LNCaP clone FGC (cell line): ENCODE measurements around the gene ASXL1.
A peak's percentile ranks its signal among the peaks of the same experiment; 100 is the strongest.

Source experiments
- DNase-seq: peaks from one replicate; pipeline ENCODE4 v3.0.0-alpha.2; 2011; ENCODE audit warnings: low read depth
- H3K4me3 ChIP-seq: 2 replicates; pipeline ENCODE4 v1.5.1; 2011; ENCODE audit warnings: mild to moderate bottlenecking, low read depth, low read length, control low read depth
- CTCF ChIP-seq: IDR thresholded peaks from 2 replicates; pipeline ENCODE4 v1.5.1; 2012; ENCODE audit warnings: mild to moderate bottlenecking; ENCODE audit not compliant: control insufficient read depth, insufficient read depth; ENCODE audit errors: extremely low read depth

ASXL1 gene

GRCh38 chr20:32449057-32449889 lies 91.1 kb downstream of the ASXL1 start:
- no peak for TF ChIP-seq CTCF
- no peak for DNase-seq
- H3K4me3 ChIP-seq, result no peak overlapping the region

DNA sequence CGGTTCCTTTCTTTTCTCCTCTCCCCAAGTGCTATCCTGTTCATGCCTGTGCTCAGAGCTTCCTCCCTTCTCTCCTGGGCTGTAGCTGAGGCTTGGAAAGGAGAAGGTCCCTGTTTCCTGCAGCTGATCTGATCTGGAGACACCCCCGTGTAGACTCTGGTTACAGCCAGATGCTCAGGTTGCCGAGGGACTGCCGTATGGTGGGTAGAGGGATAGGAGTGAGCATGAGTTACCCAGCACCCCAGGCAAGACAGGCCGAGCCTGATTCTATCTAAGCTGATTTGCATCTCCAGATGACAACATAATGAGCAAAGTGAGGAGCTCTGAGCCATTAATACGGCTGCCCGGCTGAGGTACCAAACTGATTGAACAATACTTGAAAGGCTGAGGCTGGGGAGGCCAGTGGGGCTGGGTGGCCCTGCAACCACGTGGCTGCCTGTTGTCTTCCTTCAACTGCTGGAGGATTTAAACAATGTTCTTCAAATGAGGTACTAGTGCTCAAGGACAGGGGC lies 91.8 kb downstream of the ASXL1 start:
- no peak overlapping the region for H3K4me3 ChIP-seq
- no peak for DNase-seq
- TF ChIP-seq CTCF, result no peak

DNA sequence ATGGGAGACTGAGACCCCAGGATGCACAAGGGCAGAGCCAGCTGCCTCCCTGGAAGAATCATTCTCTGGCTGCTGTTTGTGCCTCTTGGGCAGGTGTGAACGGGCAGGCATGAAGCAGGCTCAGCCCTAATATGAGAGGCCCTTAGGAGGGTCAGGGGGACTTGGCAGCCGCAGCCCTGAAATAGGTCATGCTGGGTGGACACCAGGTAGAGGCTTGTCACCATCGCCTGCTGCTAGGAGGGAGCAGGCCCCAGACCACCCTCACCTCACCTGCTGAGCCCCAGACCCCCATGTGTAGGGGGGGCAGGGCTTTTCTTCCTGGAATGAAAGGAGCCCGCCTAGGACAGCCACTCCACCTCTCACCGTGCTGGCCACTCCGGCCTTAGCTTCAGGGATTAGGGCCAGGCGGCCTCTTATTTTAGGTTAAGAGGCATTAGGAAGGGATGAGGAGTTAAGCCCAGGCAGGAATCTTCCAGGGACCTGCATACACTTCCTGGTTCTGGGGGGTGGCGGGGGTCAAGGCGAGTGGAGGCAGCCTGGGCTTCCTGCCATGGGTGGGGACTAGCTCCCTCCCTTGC lies 92.4 kb downstream of the ASXL1 start:
- no peak overlapping the region for H3K4me3 ChIP-seq
- DNase-seq, result no peak
- no peak for TF ChIP-seq CTCF

- no peak overlapping the region for H3K4me3 ChIP-seq
- no peak for TF ChIP-seq CTCF
These were observed 93.2 kb downstream of the ASXL1 start for GRCh38 chr20:32451340-32451681.

GRCh38 chr20:32451682-32452461 lies 93.7 kb downstream of the ASXL1 start:
- H3K4me3 ChIP-seq, result no peak overlapping the region
- TF ChIP-seq CTCF, result 0 out of 2 replicates have a peak, but pooled peaks have one; percentile 10
- no peak for DNase-seq

More at GRCh38 chr20:32451340-32451681, 93.2 kb downstream of the ASXL1 start:
- DNase-seq, result no peak

DNA sequence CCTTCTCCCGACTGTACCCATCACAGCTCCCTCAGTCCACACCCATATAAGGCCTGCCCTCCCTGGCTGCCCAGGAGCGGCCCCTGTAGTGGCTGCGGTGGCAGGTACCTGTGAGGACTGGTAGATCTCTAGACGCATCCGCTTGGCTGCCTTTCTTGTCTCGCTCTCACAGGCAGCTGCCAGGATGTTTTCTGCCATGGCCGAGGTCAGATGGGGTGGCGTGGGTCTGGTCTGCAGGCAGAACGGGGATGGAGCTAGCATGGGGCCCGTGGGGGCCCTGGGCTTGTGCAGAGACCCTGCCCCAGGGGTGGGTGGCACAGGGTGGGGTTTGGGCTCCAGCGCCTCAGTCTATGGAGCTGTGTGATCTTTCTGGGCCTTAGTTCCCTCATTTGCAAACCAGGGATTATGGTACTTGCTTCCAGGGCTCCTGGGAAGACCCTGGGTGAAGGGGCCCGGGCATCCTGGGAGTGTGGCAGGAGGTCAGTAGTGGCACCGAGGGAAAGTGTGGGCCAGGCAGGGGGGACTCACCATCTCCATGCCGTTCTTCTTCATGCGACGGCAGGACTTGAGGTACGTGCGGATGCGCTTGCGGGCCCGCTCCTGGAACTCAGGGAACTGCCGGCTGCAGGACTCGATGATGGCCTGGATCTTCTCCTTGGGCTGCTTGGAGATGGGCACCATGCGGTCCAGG lies 94.8 kb downstream of the ASXL1 start:
- TF ChIP-seq CTCF, result no peak
- no peak for DNase-seq
- no peak overlapping the region for H3K4me3 ChIP-seq
